Stimulated activated CD4-positive, alpha-beta T cell treated with anti-CD3 and anti-CD28 coated beads, Interleukin-15, amount 100 ng/mL, for 1 hour (primary cell): ENCODE results near the gene FUT7.
A peak's percentile ranks its signal among the peaks of the same experiment; 100 is the strongest.
"Not testable (repeated sequence)": the region's sequence is repeated elsewhere in the genome, so short reads cannot be mapped to it uniquely, and the experiment has no call there.

Experiments
- DNase-seq, 2 donors: peaks; one replicate each; pipeline ENCODE4 v3.0.0-alpha.2; 2020; ENCODE audit warnings: low read depth in 1 of 2, low spot score in 1 of 2

FUT7 gene

GRCh38 chr9:137066096-137066861, 34.4 kb upstream of the FUT7 start:
- DNase-seq: no peak

- no peak for DNase-seq
Observed at GRCh38 chr9:137065336-137065967, 33.6 kb upstream of the FUT7 start.

- no peak for DNase-seq
Observed at GRCh38 chr9:137064880-137065164, 32.9 kb upstream of the FUT7 start.

GRCh38 chr9:137064027-137064879, 32.4 kb upstream of the FUT7 start:
- peak; percentile 31 to 59 for DNase-seq

- no peak for DNase-seq
Observed at GRCh38 chr9:137063311-137064026, 31.6 kb upstream of the FUT7 start.

- DNase-seq: not testable (repeated sequence)
Observed at GRCh38 chr9:137062798-137063197, 30.9 kb upstream of the FUT7 start.

- DNase-seq: no peak
Observed at GRCh38 chr9:137062384-137062783, 30.5 kb upstream of the FUT7 start.

GRCh38 chr9:137058521-137059234, 26.8 kb upstream of the FUT7 start:
- DNase-seq: no peak

GRCh38 chr9:137057545-137057944, 25.7 kb upstream of the FUT7 start:
- DNase-seq: no peak

GRCh38 chr9:137056739-137057415, 25.0 kb upstream of the FUT7 start:
- DNase-seq: no peak

- DNase-seq: no peak
Observed at GRCh38 chr9:137055385-137056364, 23.8 kb upstream of the FUT7 start.

GRCh38 chr9:137054932-137055384, 23.1 kb upstream of the FUT7 start:
- no peak for DNase-seq

- DNase-seq: no peak
Observed at GRCh38 chr9:137053944-137054931, 22.4 kb upstream of the FUT7 start, which contains the start of gene ENTPD2. Gene ENTPD2, minus strand, starts transcription at chr9:137054061. Its CDS starts 64 bp downstream, at chr9:137053997.

- DNase-seq: no peak
Observed at GRCh38 chr9:137052998-137053943, 21.4 kb upstream of the FUT7 start.

- DNase-seq: no peak
Observed at GRCh38 chr9:137052293-137052692, 20.4 kb upstream of the FUT7 start.

- DNase-seq: no peak
Observed at GRCh38 chr9:137051145-137051724, 19.3 kb upstream of the FUT7 start.
